Stimulated activated CD8-positive, alpha-beta memory T cell treated with anti-CD3 and anti-CD28 coated beads, Interleukin-7, amount 100 ng/mL, for 1 hour (primary cell): ENCODE measurements around the gene MCOLN2.

ENCODE experiments used
- DNase-seq, 2 donors: peaks; one replicate each; pipeline ENCODE4 v3.0.0-alpha.2; 2020; ENCODE audit warnings: low read depth in 2 of 2

The MCOLN2 gene

GRCh38 chr1:84896279-84896678 is 100.6 kb downstream of the MCOLN2 start:
- DNase-seq = no peak

- DNase-seq = no peak
These were observed 104.0 kb downstream of the MCOLN2 start, which contains the start of gene LPAR3 for GRCh38 chr1:84892705-84893618. Gene LPAR3 (minus strand): TSS chr1:84893206. CDS start chr1:84866120, 27,086 bp downstream.

DNA sequence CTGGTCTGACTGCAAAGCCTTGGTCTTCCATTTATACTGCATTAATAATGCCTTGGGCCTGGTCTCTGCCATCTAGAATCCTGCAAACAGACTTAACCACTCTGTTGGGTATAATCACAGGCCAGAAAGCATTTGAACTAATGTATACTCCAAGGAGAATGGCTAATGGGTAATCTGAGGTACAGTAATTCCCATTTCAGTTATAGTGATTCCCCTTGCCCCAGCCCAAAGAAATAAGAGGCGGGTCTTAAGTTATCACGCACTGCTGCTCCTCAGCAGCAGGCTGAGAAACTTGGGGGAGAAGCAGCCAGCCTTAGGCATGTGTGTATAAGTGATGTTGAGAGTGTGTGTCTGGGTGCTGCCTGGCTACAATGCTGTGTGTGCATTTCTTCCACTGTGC is 106.3 kb downstream of the MCOLN2 start:
- no peak for DNase-seq

GRCh38 chr1:84889437-84889836 is 107.5 kb downstream of the MCOLN2 start:
- no peak for DNase-seq

DNA sequence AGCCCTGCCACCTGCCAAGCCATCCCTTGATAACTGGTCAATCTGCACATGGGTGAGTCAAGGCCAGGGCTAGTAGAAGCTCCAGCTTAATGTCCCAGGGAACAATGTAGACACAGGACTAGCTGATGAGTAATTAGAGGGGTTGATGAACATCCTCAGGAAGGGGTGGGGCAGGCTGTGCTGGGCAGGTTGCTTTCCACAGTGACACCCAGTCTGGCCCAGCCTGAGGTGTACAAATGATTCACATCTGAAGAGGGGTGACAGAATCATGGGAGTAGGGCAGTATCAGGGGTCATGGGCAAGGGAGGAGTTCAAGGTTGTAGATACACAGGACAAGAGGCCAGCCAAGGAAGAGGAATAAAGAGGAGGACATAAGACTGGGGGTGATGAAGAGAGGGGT is 108.2 kb downstream of the MCOLN2 start:
- DNase-seq = no peak

GRCh38 chr1:84887261-84887934 is 109.5 kb downstream of the MCOLN2 start:
- no peak for DNase-seq

DNA sequence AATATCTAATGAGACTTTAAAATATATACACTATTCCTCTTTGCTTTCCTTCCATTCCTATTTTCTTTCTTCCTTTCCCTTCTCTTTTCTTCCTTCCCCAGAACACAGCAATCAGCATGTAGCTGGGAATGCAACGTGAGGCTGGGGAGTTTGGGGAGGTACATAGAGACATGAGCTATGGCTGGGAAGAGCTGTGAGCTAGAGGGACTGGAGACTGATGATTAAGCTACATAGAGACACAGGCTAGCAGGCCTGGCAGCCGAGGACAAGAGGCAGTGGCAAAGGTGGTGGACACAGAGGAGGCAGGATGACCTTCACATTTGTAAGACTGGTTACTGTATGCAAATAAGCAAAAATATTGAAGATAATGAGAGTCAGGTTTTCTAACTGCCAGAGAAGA is 111.4 kb downstream of the MCOLN2 start:
- no peak for DNase-seq

DNA sequence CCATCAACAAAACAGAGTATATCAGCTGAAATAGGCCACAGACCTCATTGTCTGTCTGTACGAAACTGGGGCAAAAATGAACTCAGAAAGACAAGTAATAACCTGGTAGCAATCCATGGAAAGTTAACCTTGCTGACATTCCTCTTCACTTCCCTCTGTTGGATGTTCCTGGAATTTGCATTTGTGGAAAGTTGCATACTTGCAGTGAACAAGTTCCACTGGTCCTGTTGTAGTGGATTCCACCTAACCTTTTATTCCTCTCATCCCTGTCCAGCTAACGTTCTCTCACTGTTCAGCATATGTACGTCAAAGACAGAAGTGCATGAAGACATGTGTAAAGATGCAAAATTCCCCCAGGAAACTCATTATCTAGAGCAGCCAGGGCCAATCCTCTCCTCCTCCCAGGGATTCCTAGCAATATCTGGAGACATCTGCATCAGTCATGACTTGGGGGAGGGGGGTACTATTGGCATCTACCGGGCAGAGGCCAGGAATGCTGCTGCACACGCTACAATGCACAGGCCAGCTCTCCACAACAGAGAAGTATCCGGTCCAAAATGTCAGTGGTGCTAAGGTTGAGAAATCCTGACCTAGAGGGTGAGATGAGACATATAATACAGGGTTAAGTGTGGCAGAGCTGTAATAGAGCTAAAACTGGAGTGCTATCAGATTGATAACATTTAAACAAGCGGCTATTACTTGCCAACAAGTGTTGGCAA is 112.1 kb downstream of the MCOLN2 start:
- no peak for DNase-seq

DNA sequence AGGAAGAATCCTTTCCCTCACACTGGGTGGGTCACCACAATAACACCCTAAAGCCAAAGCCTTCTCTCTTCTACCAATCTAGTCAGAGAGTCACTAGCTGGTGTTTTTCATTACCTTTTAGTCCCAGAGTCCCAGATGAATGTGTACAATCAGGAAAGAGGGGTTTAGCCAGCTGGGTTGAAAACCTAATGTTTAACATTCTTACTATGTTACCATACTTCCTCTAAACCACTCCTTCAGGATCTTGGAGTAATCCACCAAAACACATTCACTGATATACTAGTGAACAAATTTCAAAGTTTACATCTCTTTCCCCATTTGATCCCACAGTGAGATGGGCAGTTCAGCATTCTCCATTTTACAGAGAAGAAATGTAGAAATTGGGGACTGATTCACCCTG is 113.6 kb downstream of the MCOLN2 start:
- no peak for DNase-seq

DNA sequence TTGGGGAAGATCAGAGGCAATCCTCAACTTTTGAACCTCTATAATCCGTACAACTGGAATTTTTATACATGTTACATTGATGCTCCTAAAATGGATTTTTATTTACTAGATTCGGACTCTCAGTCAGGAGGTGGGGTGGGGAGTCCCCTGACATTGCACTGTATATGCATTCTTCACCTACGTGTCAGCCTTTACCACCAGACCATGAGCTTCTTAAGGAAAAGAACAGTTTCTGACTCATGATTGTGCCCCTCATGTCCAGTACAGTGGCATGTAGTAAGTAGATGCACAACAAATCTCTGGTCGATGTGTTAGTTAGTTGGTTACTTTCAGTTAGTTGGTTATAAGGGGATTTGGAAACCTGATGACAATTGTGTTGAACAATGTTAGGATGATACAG is 119.3 kb downstream of the MCOLN2 start:
- no peak for DNase-seq

GRCh38 chr1:84876353-84876752 is 120.6 kb downstream of the MCOLN2 start:
- no peak for DNase-seq
